HEK293T (cell line): ENCODE measurements around the gene EPHA10.

Experiments used
- FOXA1 ChIP-seq: fragments of 450-650 bp; IDR thresholded peaks from 2 replicates; pipeline ENCODE4 v1.6.1; 2016; ENCODE audit warnings: mild to moderate bottlenecking
- FOXK2 ChIP-seq: fragments of 450-650 bp; IDR thresholded peaks from 2 replicates; pipeline ENCODE4 v1.6.1; 2016; ENCODE audit warnings: mild to moderate bottlenecking
- LEF1 ChIP-seq: fragments of 450-650 bp; IDR thresholded peaks from 2 replicates; pipeline ENCODE4 v1.6.1; 2017; ENCODE audit warnings: mild to moderate bottlenecking, borderline replicate concordance
- NFRKB ChIP-seq: fragments of 450-650 bp; IDR thresholded peaks from 2 replicates; pipeline ENCODE4 v1.6.1; 2016; ENCODE audit warnings: mild to moderate bottlenecking, moderate library complexity
- PKNOX1 ChIP-seq: fragments of 450-650 bp; IDR thresholded peaks from 2 replicates; pipeline ENCODE4 v1.6.1; 2016

- TF ChIP-seq FOXK2: no peak
- no peak for TF ChIP-seq FOXA1
- no peak for TF ChIP-seq PKNOX1
- TF ChIP-seq LEF1: no peak
- TF ChIP-seq NFRKB: no peak
Measured at GRCh38 chr1:37719572-37720195, 45.2 kb downstream of the EPHA10 start.
